GOT3 (cell line): Measurements from ENCODE around the gene ABHD16B.

Experiments
- DNase-seq: peaks from one replicate; lab custom pipeline; 2025; ENCODE audit warnings: mixed read lengths; lab: John Stamatoyannopoulos, UW

The ABHD16B gene

DNA sequence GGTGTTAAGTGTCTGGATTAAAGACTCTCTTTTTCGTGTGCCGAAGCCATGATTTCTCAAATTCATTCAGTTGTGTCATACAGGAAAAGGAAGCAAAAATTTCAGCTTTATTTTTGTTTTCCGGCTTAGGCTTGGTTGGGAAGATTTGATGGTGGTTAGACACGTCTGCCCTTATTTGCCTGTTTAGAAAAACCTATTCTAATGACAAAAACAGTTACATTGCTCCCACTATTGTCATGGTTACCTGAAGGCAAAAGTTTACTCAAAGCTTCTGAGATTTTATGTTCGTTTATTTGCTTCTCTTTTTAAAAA is 34.6 kb downstream of the ABHD16B start:
- DNase-seq: no peak

DNA sequence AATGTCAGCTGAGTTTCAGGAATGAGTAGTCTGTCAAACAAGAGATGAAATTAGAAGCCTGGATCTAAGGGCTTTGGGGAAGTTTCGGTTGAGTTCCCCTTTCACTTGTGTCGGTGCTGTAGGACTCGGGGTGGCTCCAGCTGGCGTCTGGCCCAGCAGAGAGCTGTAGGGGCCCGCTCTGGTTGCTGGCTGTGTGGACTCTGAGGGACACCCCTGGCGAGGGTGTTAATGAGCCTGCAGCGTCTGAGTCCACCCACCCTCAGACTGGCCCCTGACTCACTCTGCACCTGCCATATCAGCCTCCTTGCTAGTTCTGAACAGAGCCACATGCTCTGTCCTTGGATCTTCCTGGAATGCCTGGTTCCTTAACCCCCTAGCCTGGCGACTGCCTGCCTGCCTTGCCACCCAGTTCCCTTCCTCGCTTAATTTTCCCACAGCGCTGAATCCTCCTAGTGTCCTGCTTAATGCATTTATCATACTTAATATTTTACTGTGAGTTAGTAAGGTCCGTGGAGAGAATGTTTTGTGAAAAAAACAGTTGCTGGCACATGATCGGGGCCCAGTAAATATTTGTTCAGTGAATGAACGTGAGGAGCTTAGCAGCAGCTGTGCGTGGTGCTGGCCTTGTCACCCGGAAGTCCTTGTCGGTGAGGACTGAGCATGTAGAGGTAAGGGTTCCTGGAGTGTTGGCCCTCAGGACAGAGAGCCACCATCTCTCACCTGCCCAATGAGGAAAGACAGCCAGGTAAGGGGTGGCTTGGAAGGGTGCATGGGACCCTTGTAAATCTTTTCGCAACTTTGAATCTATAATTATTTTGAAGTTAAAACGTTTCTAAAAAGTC is 35.2 kb downstream of the ABHD16B start:
- no peak for DNase-seq

DNA sequence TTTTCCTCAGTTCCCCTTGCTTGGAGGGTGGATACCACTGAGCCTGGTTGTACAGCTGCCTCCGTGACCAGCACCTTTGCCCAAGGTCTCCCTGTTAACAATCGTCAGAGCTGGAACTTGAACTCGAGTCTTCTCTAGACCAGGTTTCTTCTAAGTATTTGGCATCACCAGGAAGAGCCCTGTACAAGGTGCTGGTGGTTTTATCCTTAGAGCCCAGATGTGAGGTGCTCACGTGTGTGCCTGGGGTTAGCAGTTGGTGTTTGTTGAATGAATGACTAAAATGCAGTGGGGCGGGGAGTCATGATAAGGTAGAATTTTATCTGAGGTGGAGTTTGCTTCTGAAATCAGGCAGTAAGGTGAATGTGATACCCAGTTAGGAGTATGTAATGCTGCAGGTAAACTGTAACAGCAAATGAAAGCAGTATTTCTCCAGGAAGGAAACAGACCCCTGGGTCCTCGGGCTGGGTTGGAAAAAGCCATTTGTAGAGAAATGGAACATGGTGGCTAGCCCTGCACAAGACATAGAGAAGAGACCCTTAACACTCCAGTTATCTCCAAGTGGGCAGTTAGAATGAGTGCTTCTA is 36.8 kb downstream of the ABHD16B start:
- DNase-seq: no peak

DNA sequence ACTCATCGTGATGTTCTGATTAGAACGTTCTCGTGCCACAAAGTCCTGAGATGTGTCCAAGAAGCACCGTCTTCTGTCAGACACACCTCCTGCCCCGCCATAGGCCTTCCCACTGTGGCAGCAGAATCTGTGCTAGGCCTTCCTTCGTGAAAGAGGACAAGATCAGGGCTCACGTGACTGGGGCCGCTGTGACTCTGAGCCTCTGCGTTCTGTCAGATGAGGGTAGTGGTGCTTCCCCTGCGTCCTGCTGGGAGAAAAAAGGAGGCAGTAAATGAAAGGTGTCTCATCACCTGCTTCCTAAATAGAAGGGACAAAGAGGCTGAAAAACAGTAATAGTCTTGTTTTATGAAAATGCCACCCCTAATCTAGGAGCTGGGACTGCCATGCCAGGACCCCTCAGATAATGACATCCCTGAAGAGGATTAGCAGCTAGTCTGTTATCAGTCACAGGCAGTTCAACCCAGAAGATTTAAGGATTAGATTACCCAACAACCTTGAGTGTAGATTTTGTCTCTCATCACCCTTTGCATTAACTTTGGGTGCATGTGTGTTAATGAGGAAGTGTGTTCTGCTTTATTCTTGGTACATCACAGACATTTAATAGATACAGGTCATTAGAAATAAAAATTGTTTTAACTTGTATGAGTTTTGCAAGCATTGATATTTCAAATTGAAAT is 37.7 kb downstream of the ABHD16B start:
- no peak for DNase-seq

DNA sequence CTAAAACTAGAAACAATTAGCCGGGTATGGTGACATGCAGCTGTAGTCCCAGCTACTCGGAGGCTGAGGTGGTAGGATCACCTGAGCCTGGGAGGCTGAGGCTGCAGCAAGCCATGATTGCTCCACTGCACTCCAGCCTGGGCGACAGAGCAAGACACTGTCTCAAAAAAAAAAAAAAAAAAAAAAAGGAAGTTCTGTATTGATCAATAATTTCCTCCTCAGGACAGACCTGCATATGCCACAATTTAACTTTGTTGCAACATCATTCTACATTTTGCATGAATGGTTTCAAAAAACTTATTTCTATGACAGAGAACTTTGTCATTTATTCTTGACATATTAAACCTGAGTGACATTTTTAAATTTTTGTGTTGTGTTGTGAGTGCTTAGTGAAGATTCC is 39.1 kb downstream of the ABHD16B start:
- DNase-seq: no peak

DNA sequence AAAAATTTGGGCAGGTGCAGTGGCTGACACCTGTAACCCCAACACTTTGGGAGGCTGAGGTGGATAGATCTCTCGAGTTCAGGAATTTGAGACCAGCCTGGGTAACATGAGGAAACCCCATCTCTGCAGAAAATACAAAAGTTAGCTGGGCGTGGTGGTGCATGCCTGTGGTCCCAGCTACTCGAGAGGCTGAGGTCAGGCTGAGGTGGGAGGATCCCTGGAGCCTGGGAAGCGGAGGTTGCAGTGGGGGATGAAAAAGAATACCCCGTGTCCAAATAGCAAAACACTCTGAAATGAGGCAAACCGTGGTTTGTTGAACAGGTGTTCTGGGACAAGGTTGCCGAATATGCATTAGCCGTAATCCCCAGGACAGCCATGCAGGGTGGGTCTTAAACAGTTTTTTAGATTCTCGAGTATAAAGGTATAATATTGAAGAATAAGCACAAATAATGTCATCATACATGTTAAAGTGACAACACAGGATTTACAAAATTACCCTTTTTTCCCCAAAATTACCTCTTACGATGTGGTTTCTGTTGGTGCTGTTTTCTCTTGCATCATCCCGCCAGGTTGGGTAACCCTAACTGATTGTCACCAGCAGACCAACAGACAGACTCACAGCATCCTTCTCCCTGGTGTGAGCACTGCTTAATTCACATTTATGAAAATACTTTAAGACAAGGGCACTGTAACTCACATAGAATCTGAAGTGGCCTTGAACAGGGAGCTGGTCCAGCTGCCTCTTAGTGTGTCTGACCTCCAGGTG is 42.7 kb downstream of the ABHD16B start:
- DNase-seq: no peak

DNA sequence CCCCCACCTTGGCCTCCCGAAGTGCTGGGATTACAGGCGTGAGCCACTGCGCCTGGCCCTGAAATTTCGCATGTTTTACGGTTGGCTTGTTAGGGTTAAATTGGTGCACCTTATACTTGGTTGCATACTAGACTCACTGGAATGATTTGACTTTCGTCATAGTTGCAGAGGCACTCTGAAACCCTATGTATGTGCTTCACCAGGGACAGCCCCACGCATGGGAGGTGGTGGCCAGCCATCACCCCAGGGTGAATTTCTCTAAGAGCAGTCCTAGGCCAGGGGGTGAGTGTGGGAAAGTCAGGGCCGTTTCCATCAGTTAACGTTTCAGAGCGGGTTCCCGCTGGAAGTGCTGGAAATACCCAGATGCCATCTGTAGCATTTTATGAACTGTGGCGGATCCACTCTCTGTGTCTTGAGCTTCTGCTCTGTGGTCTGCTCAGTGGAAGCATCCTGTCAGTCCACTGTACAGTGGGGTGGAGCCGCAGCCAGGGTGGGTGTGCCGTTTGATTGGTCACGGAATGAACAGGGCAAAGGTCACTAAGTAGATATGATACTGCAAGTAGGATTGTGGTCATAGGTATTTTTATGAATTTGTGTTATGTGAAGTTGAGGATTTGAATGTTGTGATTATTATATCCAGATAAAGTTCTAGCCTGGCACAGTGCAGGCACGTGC is 46.8 kb downstream of the ABHD16B start:
- DNase-seq: no peak

DNA sequence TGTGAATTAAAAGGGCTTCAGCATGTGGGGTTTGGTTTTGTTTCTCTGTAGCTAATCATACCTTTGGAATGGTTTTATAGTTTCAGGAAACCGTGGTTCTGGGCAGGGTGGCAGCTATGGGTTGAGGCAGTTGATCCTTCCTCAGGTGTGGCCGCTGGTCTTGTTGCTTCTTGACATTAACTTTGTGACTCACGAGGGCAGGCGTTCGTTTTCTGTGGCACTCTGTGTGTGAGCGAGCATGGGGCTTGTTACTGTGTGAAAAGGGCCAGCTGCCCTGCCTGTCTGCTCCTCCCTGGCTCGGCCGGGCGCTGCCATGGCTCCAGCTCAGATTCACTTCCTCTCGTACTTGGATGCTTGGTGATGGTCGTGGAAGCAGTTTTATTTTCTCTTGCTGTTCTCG is 49.9 kb downstream of the ABHD16B start:
- DNase-seq: no peak
